Ectodermal cell (in vitro differentiated cells): ENCODE measurements around the gene TMEM30B.
"Not testable (repeated sequence)": the region's sequence is repeated elsewhere in the genome, so short reads cannot be mapped to it uniquely, and the experiment has no call there.

Experiments
- H3K27ac ChIP-seq: 2 replicates; pipeline ENCODE4 v1.7.0; 2013; ENCODE audit warnings: mild to moderate bottlenecking, low read depth, low read length; ENCODE audit not compliant: insufficient read depth, poor library complexity, severe bottlenecking
- H3K27me3 ChIP-seq: 2 replicates; pipeline ENCODE4 v1.7.0; 2013; ENCODE audit warnings: mild to moderate bottlenecking, low read length; ENCODE audit not compliant: insufficient read depth, control insufficient read depth, poor library complexity, severe bottlenecking
- H3K36me3 ChIP-seq: one replicate; pipeline ENCODE4 v1.7.0; 2013; ENCODE audit warnings: low read length; ENCODE audit not compliant: control insufficient read depth, insufficient read depth
- H3K4me1 ChIP-seq: one replicate; pipeline ENCODE4 v1.7.0; 2013; ENCODE audit warnings: low read length; ENCODE audit not compliant: control insufficient read depth, insufficient read depth
- H3K4me3 ChIP-seq: 2 replicates; pipeline ENCODE4 v1.7.0; 2013; ENCODE audit warnings: low read depth, low read length, control low read depth; ENCODE audit not compliant: insufficient read depth
- H3K9me3 ChIP-seq: 2 replicates; pipeline ENCODE4 v1.7.0; 2013; ENCODE audit warnings: mild to moderate bottlenecking, low read length, moderate library complexity; ENCODE audit not compliant: control insufficient read depth
- WGBS, 2 experiments: methylation state at CpG; one replicate each; pipeline ENCODE4 v1.1.7; 2013; ENCODE audit warnings: missing lambda C conversion rate in 2 of 2; 5-methylcytosine and 5-hydroxymethylcytosine counted together

Gene TMEM30B

DNA sequence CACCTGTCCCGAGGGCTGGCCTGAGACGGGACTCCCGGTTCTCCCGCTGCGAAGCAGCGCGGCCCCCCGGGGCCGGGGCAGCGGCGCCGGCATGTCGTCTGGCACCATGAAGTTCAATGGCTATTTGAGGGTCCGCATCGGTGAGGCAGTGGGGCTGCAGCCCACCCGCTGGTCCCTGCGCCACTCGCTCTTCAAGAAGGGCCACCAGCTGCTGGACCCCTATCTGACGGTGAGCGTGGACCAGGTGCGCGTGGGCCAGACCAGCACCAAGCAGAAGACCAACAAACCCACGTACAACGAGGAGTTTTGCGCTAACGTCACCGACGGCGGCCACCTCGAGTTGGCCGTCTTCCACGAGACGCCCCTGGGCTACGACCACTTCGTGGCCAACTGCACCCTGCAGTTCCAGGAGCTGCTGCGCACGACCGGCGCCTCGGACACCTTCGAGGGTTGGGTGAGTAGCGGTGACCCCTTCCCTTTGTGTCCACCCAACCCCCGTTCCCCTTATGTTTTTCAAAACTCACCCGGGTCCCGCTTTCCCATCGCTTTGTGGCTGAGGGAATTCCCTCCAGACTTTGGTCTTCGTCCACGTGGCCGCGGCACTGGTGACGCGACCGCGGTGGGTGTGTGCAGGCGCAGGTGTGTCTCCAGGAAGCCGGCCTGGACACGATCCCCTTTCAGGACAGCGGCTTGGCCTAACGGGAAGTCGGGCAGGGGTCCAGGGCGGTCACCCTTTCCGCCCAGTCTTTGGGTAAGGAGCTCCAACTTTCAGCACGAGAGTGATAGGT, 41.1 kb upstream of the TMEM30B start:
- H3K4me1 ChIP-seq: no peaks in the 10 kb centered on the region
- H3K27ac ChIP-seq: no peak overlapping the region
- H3K36me3 ChIP-seq: no peaks in the 10 kb centered on the region
- H3K27me3 ChIP-seq: peaks cover 44% of the 10 kb centered on the region
- H3K4me3 ChIP-seq: peak overlapping the region; percentile 44
- 8 to 9% methylated on average over 63 of the region's 63 CpGs for WGBS, 2 experiments
- H3K9me3 ChIP-seq: no peaks in the 10 kb centered on the region

DNA sequence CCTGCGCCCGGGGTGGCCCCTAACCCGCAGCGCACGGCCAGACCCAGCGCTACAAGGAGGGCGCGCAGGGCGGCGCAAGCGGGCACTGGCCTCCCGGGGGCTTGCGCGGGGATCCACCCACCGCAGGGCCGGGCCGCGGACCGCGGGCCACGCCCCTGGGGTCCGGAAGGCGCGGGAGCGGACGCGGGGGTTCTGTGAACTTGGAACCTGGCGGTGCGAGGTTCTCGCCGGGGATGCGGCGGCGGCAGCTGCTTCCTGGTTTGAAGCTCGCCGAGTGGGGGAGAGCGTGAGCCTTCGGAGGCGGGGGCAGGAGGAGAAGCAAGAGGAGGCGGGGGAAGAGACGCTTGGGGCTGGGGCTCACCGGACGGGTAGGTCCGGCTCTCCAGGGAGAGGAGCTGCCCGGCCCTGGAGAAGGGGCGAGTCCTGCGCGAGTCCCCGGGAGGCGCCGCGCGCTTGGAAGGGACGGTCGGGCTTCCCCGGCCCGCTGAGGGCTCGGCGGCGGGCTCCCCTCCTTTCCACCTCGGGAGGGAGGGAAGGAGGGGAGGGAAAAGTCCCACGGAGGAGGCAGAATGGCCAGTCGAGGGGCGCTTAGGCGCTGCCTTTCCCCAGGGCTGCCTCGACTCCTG, 40.4 kb upstream of the TMEM30B start, which contains the start of gene PRKCH:
Gene PRKCH, plus strand, starts transcription at position 195 of the 626 bp plus-strand sequence. CDS start 523 bp downstream, outside the sequence.
- H3K9me3 ChIP-seq: no peaks in the 10 kb centered on the region
- no peaks in the 10 kb centered on the region for H3K36me3 ChIP-seq
- H3K27ac ChIP-seq: no peak within 1 kb of the TSS
- peaks cover 44% of the 10 kb centered on the region for H3K27me3 ChIP-seq
- no peaks in the 10 kb centered on the region for H3K4me1 ChIP-seq
- 1% methylated on average over 66 of the region's 66 CpGs for WGBS, 2 experiments
- peak within 1 kb of the TSS; percentile 44 for H3K4me3 ChIP-seq

DNA sequence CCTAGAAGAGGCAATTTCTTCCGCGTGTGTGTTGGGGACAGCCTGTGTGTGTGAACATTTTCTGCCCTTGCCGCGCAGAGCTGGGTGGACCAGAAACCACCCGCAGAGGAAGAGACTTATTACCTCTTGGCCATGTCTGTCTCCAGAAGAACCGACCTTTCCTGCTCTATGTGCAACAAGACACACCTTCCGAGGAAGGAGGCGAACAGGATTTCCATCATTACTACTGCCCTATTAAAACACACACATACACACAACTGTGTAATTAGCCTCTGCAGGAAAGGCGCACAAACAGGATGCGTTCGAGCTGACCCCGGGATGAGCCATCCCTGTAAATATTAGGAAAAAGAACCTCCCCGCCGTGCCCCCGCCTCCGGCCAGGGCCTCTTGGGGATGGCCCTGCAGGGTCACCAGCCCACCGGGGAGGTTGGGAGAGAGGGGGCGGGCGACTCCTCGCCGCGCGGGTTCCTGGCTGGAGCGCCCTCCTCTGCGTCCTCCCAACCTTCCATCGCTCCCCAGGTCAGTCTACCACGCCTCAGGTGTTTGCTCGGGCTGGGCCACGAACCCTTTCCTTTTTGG, 39.8 kb upstream of the TMEM30B start:
- Histone ChIP-seq H3K4me1 (no peaks in the 10 kb centered on the region), H3K36me3 (no peaks in the 10 kb centered on the region), H3K4me3 (peak overlapping the region; percentile 44), H3K9me3 (no peaks in the 10 kb centered on the region), H3K27me3 (peaks cover 44% of the 10 kb centered on the region), H3K27ac (no peak overlapping the region)
- 41 to 44% methylated on average over 29 of the region's 29 CpGs for WGBS, 2 experiments

DNA sequence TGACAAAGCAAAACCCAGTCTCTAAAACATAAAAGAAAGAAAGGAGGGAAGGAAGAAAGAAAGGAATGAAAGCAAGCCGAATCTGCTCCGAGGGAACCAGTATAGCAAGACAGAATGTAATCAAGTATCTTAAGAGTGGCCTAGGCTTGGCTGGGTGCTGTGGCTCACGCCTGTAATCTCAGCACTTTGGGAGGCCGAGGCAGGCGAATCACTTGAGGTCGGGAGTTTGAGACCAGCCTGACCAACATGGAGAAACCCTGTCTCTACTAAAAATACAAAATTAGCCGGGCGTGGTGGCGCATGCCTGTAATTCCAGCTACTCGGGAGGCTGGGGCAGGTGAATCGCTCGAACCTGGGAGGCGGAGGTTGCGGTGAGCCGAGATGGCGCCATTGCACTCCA, 39.0 kb upstream of the TMEM30B start:
- not testable (repeated sequence) for H3K9me3 ChIP-seq, H3K4me1 ChIP-seq, H3K4me3 ChIP-seq, H3K36me3 ChIP-seq, H3K27ac ChIP-seq
- peaks cover 44% of the 10 kb centered on the region for H3K27me3 ChIP-seq
- WGBS, 2 experiments: 89 to 92% methylated on average over 16 of the region's 16 CpGs

DNA sequence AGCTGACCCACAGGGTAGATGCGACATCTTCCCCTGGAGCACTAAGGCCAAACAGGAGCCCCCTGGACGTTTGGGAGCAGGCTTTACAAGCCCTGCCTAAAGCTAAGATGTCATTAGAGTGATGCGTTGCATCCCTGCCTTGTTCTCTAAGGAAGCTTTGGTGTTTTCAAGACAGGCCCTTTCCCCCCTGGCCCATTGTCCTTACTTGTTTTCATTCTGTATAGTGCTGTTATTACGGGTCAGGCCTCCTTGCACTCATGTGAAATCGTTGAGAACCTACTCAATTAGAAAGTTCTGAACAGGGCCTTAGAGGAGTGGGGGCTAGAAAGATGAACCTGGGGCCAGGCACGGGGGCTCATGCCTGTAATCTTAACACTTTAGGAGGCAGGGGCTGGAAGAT, 38.6 kb upstream of the TMEM30B start:
- H3K27ac ChIP-seq: no peak overlapping the region
- WGBS, 2 experiments: 84 to 87% methylated on average over 6 of the region's 6 CpGs
- peaks cover 44% of the 10 kb centered on the region for H3K27me3 ChIP-seq
- no peaks in the 10 kb centered on the region for H3K36me3 ChIP-seq
- H3K9me3 ChIP-seq: no peaks in the 10 kb centered on the region
- H3K4me3 ChIP-seq: no peak overlapping the region
- no peaks in the 10 kb centered on the region for H3K4me1 ChIP-seq

DNA sequence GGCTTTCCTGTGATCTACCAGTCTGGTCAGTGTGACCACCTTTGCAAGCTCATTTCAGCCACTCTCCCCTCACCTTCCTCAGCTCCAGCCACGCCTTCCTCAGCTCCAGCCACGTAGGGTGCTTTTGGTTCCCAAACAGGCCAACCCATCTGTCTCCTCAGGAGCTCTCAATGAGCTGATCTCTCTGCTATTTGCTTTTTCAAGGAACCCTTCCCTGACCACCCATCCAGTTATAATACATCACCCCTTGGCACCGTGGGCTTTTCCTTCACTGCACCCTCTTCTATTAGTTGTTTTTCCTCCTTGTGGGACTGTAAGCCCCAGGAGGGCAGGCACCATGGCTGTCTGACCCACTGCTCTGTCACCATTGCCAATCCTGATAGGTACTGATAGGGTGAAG, 37.9 kb upstream of the TMEM30B start:
- 81 to 88% methylated on average over 3 of the region's 3 CpGs for WGBS, 2 experiments
- H3K4me1 ChIP-seq: no peaks in the 10 kb centered on the region
- peaks cover 43% of the 10 kb centered on the region for H3K27me3 ChIP-seq
- no peak overlapping the region for H3K27ac ChIP-seq
- no peak overlapping the region for H3K4me3 ChIP-seq
- no peaks in the 10 kb centered on the region for H3K36me3 ChIP-seq
- H3K9me3 ChIP-seq: no peaks in the 10 kb centered on the region

DNA sequence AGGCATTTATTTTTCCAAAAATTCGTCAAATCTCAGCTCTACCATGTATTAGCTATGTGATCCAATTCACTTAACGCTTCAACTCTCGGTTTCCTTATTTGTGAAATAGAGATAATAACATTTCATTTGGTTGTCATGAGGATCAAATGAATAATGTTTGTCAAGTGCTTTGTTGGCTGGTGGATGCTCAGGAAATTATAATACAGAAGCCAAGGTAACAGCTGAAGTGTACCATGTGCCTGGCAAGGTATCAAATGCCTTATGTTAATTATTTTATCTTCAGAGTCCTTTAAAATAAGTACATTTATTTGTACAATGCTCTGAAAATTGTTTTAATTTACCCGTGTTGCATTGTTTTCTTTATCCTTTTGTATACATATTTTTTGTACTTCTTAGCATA, 34.2 kb upstream of the TMEM30B start:
- no peaks in the 10 kb centered on the region for H3K9me3 ChIP-seq
- H3K4me3 ChIP-seq: no peak overlapping the region
- H3K27me3 ChIP-seq: peaks cover 5% of the 10 kb centered on the region
- no peaks in the 10 kb centered on the region for H3K4me1 ChIP-seq
- H3K36me3 ChIP-seq: no peaks in the 10 kb centered on the region
- H3K27ac ChIP-seq: no peak overlapping the region
- WGBS, 2 experiments: 84 to 94% methylated on average over 3 of the region's 4 CpGs

DNA sequence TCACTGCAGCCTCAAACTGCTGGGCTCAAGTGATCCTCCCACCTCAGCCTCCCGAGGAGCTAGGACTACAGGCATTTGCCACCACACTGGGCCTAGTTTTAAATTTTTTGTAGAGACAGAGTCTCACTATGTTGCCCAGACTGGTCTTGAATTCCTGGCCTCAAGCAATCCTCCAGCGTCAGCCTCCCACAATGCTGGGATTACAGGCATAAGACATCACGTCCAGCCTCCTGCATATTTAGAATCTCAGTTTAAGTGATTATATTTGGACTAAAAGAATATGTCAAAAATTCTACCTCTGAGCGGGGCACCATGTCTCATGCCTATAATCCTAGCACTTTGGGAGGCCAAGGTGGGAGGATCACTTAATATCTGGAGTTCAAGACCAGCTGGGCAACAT, 27.6 kb upstream of the TMEM30B start:
- H3K27ac ChIP-seq, H3K36me3 ChIP-seq, H3K27me3 ChIP-seq, H3K9me3 ChIP-seq, H3K4me1 ChIP-seq, H3K4me3 ChIP-seq: not testable (repeated sequence)
- 92% methylated on average over 4 of the region's 4 CpGs for WGBS, 2 experiments

DNA sequence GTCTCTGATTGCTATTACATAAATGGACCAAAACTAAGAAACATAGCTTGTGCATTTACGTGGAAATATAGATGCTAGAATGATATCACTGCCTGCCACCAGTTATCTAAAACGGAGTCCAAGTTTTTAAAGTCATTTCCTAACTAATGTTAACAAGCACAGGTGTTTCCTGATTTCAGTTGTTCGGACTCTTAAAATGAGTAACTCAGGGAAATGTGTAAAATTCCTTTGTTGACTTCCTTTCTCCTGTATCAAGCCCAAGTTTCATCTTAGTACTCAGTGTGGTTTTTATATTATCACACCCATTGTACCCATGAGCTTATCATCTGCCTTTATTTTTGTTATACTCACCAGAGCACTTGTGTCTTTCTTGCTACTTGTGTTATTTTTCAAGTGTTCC, 27.1 kb upstream of the TMEM30B start:
- Histone ChIP-seq H3K27ac (no peak overlapping the region), H3K36me3 (no peaks in the 10 kb centered on the region), H3K4me1 (no peaks in the 10 kb centered on the region), H3K4me3 (no peak overlapping the region), H3K27me3 (no peaks in the 10 kb centered on the region), H3K9me3 (no peaks in the 10 kb centered on the region)
- 56 to 61% methylated on average over 3 of the region's 3 CpGs for WGBS, 2 experiments

DNA sequence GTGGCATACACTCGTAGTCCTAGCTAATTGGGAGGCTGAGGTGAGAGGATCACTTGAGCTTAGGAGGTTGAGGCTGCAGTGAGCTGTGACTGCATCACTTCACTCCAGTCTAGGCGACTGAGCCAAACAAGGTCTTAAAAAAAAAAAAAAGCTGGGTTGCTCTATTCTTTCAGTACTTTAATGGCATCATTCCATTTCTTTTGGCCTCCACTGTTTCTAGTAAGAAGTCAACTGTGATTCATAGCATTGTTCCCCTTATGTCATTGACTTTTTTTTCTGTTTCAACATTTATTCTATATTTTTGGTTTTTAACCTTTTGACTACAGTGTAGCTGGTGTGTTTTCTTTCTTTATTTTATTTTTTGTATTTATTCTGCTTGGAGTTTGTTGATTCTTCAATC, 23.6 kb upstream of the TMEM30B start:
- Histone ChIP-seq H3K27me3 (no peaks in the 10 kb centered on the region), H3K4me3 (no peak overlapping the region), H3K36me3 (no peaks in the 10 kb centered on the region), H3K4me1 (no peaks in the 10 kb centered on the region), H3K27ac (no peak overlapping the region), H3K9me3 (no peaks in the 10 kb centered on the region)
- WGBS, 2 experiments: 90 to 93% methylated on average over 2 of the region's 2 CpGs
